Measurements from ENCODE around the gene CARS2.

Gene CARS2

DNA sequence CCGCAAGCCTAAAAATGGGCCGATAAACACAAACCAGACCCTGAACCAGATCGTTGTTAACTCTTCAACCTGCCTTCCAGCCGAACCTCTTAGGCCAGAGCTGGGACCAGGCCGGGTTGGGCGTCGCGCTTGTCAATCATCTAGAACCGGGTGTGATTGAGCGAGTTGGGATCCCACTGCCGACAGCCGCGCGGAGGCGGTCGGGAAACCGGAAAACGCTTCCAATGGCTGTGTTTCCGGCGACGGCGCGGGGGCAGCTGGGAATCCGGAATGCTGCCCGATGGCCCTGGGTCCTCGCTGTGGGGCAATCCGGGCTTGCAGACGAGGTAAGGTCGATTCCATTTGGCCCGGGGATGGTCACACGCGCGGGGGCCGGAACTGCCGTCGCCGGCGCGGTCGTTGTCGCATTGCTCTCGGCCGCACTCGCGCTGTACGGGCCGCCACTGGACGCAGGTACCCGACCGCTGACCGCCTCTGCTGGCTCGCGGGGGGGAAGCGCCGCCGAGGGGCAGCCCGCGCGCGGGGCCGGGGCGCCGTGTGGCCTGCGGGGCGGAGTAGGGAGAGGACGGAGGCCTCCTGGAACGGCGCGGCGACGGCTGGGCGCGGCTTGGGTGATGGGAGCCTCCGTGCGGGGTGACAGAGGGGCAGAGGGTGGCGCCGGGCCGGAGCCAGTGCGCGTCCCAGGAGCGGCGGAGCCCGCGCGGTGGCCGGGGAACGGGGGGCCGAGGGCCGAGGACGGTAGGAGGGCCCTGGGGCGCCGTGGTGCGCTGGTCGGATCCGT, 90.4 kb downstream of the CARS2 start, which contains the start of gene NAXD:
NAXD (plus strand) TSS at position 224 of the 781 bp plus-strand sequence; CDS start at position 281, 57 bp downstream.
- Histone ChIP-seq H2BK12ac (ENCODE audit: low read length in 2 of 2) (peak within 1 kb of the TSS; percentile 2 to 90), H3K9me3 (ENCODE audit: control insufficient read depth, low read length) (no peaks in the 10 kb centered on the region), H4K8ac (ENCODE audit: low read length) (peak within 1 kb of the TSS; percentile 99), H3K9ac (ENCODE audit: low read length) (peak within 1 kb of the TSS; percentile 94), H4K91ac (ENCODE audit: low read length) (peak within 1 kb of the TSS; percentile 98), H3K18ac (ENCODE audit: low read depth in 1 of 2, low read length in 2 of 2) (peak within 1 kb of the TSS; percentile 87 to 99), H3K4me2 (ENCODE audit: low read length, poor library complexity, severe bottlenecking) (peak within 1 kb of the TSS; percentile 97), H2BK15ac (ENCODE audit: low read depth, poor library complexity, severe bottlenecking) (peak within 1 kb of the TSS; percentile 80), H2BK5ac (ENCODE audit: low read depth, low read length, poor library complexity, severe bottlenecking) (peak within 1 kb of the TSS; percentile 93), H3K27me3 (ENCODE audit: control insufficient read depth in 1 of 2, insufficient read depth in 1 of 2, low read length in 2 of 2) (no peaks in the 10 kb centered on the region), H2AK5ac (ENCODE audit: low read length, severe bottlenecking) (peak within 1 kb of the TSS; percentile 69), H3K79me1 (replicated peaks; ENCODE audit: low read length, poor library complexity, severe bottlenecking) (peaks cover 1% of the 10 kb centered on the region), H3K4me1 (ENCODE audit: control insufficient read depth, insufficient read depth, low read depth, low read length) (peaks cover 17% of the 10 kb centered on the region), H3K23ac (ENCODE audit: low read length in 2 of 2) (peak within 1 kb of the TSS; percentile 74 to 93), H3K36me3 (ENCODE audit: control insufficient read depth in 1 of 2, insufficient read depth in 2 of 2, low read depth in 1 of 2, low read length in 2 of 2) (no peaks in the 10 kb centered on the region), H2AFZ (ENCODE audit: low read depth, low read length) (peak within 1 kb of the TSS; percentile 98), H3K27ac (ENCODE audit: low read length, poor library complexity, severe bottlenecking) (peak within 1 kb of the TSS; percentile 74), H3K4me3 (ENCODE audit: insufficient read depth in 1 of 2, low read depth in 1 of 2, low read length in 2 of 2) (peak within 1 kb of the TSS; percentile 91 to 99), H3K14ac (ENCODE audit: low read length in 2 of 2) (peak within 1 kb of the TSS; percentile 43 to 98), H2BK120ac (ENCODE audit: low read depth, low read length) (peak within 1 kb of the TSS; percentile 67), H3K4ac (ENCODE audit: low read depth in 1 of 2, low read length in 2 of 2) (peak within 1 kb of the TSS; percentile 90 to 98)
- 1% methylated on average over 84 of the region's 95 CpGs for WGBS
- peak; percentile 94 for DNase-seq

DNA sequence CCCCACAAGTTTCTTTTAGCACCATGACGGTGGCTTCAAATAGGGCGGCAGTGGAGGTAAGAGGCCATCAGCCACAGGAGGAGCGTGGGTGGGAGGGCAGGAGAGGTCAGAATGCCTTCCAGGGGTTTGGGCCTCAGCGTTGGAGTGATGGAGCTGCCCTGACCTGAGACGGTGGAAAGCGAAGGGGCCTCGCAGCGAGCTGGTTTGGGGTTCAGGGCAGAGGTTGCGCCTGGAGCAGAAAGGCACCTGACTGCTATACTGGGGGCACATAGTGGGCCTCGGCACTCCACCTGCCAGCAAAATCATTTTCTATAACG, 91.0 kb downstream of the CARS2 start:
- WGBS: 88% methylated on average over 11 of the region's 11 CpGs
- H4K91ac ChIP-seq (ENCODE audit: low read length): peak overlapping the region; percentile 90

DNA sequence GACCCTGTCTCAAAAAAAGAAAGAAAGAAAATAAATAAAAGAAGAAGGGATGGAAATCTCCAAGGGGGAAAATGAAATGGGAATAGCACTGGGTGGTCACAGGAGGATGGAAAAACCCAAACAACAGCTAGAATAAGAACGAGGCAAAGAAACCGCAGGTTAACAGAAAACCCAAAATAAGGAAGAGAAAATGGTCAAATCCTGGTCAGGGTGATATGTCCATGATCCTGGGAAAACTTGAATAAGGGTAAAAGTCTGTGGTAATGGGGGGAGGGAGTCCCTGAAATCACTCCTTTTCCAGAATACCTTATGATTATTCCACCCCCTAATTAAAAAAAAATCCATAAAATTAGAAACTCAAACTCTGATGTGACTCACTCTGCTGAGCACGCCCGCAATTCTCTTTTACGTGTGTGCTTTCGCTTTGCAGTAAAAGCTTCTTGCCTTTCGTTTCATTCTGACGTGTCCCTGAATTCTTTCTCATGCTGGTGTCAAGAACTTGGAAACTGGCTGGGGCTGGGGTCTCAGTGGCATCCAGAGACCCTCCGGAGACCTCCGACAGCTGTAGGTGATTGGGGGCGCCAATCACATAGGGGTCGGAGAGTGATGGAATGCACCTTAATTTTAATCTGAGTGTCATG, 94.8 kb downstream of the CARS2 start:
- DNase-seq: no peak
- Histone ChIP-seq H2BK120ac (ENCODE audit: low read depth, low read length) (no peak overlapping the region), H2AFZ (ENCODE audit: low read depth, low read length) (no peak overlapping the region), H3K27me3 (ENCODE audit: control insufficient read depth in 1 of 2, insufficient read depth in 1 of 2, low read length in 2 of 2) (no peaks in the 10 kb centered on the region), H3K4me2 (ENCODE audit: low read length, poor library complexity, severe bottlenecking) (no peak overlapping the region), H3K36me3 (ENCODE audit: control insufficient read depth in 1 of 2, insufficient read depth in 2 of 2, low read depth in 1 of 2, low read length in 2 of 2) (no peaks in the 10 kb centered on the region), H3K4me1 (ENCODE audit: control insufficient read depth, insufficient read depth, low read depth, low read length) (peaks cover 10% of the 10 kb centered on the region), H2BK5ac (ENCODE audit: low read depth, low read length, poor library complexity, severe bottlenecking) (no peak overlapping the region), H3K4me3 (ENCODE audit: insufficient read depth in 1 of 2, low read depth in 1 of 2, low read length in 2 of 2) (no peak overlapping the region), H3K14ac (ENCODE audit: low read length in 2 of 2) (no peak overlapping the region), H3K4ac (ENCODE audit: low read depth in 1 of 2, low read length in 2 of 2) (no peak overlapping the region), H3K79me1 (replicated peaks; ENCODE audit: low read length, poor library complexity, severe bottlenecking) (no peaks in the 10 kb centered on the region), H2BK12ac (ENCODE audit: low read length in 2 of 2) (no peak overlapping the region), H4K8ac (ENCODE audit: low read length) (no peak overlapping the region), H2AK5ac (ENCODE audit: low read length, severe bottlenecking) (no peak overlapping the region), H3K27ac (ENCODE audit: low read length, poor library complexity, severe bottlenecking) (no peak overlapping the region), H3K9ac (ENCODE audit: low read length) (no peak overlapping the region), H3K23ac (ENCODE audit: low read length in 2 of 2) (no peak overlapping the region), H4K91ac (ENCODE audit: low read length) (no peak overlapping the region), H3K18ac (ENCODE audit: low read depth in 1 of 2, low read length in 2 of 2) (no peak overlapping the region), H2BK15ac (ENCODE audit: low read depth, poor library complexity, severe bottlenecking) (no peak overlapping the region), H3K9me3 (ENCODE audit: control insufficient read depth, low read length) (no peaks in the 10 kb centered on the region)
- 80% methylated on average over 12 of the region's 12 CpGs for WGBS

More for the DNA sequence above, 91.0 kb downstream of the CARS2 start:
- peak overlapping the region; percentile 31 for H3K4me2 ChIP-seq (ENCODE audit: low read length, poor library complexity, severe bottlenecking)
- no peak for DNase-seq
- H3K4me3 ChIP-seq (ENCODE audit: insufficient read depth in 1 of 2, low read depth in 1 of 2, low read length in 2 of 2): peak overlapping the region in 1 of 2 experiments; percentile 91
- peaks cover under 1% of the 10 kb centered on the region for H3K79me1 ChIP-seq (replicated peaks; ENCODE audit: low read length, poor library complexity, severe bottlenecking)
- H3K14ac ChIP-seq (ENCODE audit: low read length in 2 of 2): no peak overlapping the region
- peak overlapping the region; percentile 69 for H2AK5ac ChIP-seq (ENCODE audit: low read length, severe bottlenecking)
- no peaks in the 10 kb centered on the region for H3K27me3 ChIP-seq (ENCODE audit: control insufficient read depth in 1 of 2, insufficient read depth in 1 of 2, low read length in 2 of 2)
- peak overlapping the region; percentile 57 for H3K27ac ChIP-seq (ENCODE audit: low read length, poor library complexity, severe bottlenecking)
- H3K36me3 ChIP-seq (ENCODE audit: control insufficient read depth in 1 of 2, insufficient read depth in 2 of 2, low read depth in 1 of 2, low read length in 2 of 2): no peaks in the 10 kb centered on the region
- peak overlapping the region; percentile 55 for H2AFZ ChIP-seq (ENCODE audit: low read depth, low read length)
- H3K4ac ChIP-seq (ENCODE audit: low read depth in 1 of 2, low read length in 2 of 2): peak overlapping the region; percentile 90 to 92
- no peak overlapping the region for H3K23ac ChIP-seq (ENCODE audit: low read length in 2 of 2)
- no peak overlapping the region for H2BK120ac ChIP-seq (ENCODE audit: low read depth, low read length)
- H2BK5ac ChIP-seq (ENCODE audit: low read depth, low read length, poor library complexity, severe bottlenecking): no peak overlapping the region
- H3K18ac ChIP-seq (ENCODE audit: low read depth in 1 of 2, low read length in 2 of 2): peak overlapping the region; percentile 73 to 90
- H3K9ac ChIP-seq (ENCODE audit: low read length): peak overlapping the region; percentile 94
- H4K8ac ChIP-seq (ENCODE audit: low read length): peak overlapping the region; percentile 99
- peaks cover 20% of the 10 kb centered on the region for H3K4me1 ChIP-seq (ENCODE audit: control insufficient read depth, insufficient read depth, low read depth, low read length)
- no peak overlapping the region for H2BK15ac ChIP-seq (ENCODE audit: low read depth, poor library complexity, severe bottlenecking)
- H3K9me3 ChIP-seq (ENCODE audit: control insufficient read depth, low read length): no peaks in the 10 kb centered on the region
- no peak overlapping the region for H2BK12ac ChIP-seq (ENCODE audit: low read length in 2 of 2)

DNA sequence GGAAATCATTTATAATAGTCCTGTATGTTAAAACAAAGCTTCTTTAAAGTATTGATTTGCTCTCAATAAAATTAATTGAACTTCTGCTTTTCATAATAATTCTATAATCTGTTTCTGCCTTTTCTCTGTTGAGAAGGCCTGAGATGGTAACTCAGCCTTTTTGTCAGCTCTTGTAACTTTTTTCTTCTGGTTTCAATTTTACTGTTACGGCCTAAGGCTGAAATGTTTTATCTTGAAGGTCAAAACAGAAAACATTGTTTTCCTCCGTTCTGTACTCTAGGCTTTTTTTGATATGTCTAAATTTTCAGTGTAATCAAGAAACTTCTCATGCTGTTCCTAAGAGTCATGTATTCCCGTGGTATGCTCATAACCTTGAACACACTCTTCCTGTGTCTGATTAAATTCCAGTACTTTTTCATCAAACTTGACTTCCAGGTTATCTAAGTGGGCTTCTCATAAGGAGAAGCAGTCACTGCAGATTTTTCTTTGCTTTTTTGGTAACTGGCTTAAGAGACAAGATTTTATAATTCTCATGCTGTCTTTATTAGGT, 98.2 kb downstream of the CARS2 start:
- H3K4me2 ChIP-seq (ENCODE audit: low read length, poor library complexity, severe bottlenecking): no peak overlapping the region
- H3K36me3 ChIP-seq (ENCODE audit: control insufficient read depth in 1 of 2, insufficient read depth in 2 of 2, low read depth in 1 of 2, low read length in 2 of 2): no peaks in the 10 kb centered on the region
- H3K9ac ChIP-seq (ENCODE audit: low read length): no peak overlapping the region
- H3K4ac ChIP-seq (ENCODE audit: low read depth in 1 of 2, low read length in 2 of 2): no peak overlapping the region
- 76% methylated on average over 3 of the region's 3 CpGs for WGBS
- no peak overlapping the region for H2BK5ac ChIP-seq (ENCODE audit: low read depth, low read length, poor library complexity, severe bottlenecking)
- H3K23ac ChIP-seq (ENCODE audit: low read length in 2 of 2): no peak overlapping the region
- H2BK15ac ChIP-seq (ENCODE audit: low read depth, poor library complexity, severe bottlenecking): no peak overlapping the region
- peaks cover 4% of the 10 kb centered on the region for H3K4me1 ChIP-seq (ENCODE audit: control insufficient read depth, insufficient read depth, low read depth, low read length)
- no peak overlapping the region for H4K8ac ChIP-seq (ENCODE audit: low read length)
- H3K79me1 ChIP-seq (replicated peaks; ENCODE audit: low read length, poor library complexity, severe bottlenecking): no peaks in the 10 kb centered on the region
- no peaks in the 10 kb centered on the region for H3K27me3 ChIP-seq (ENCODE audit: control insufficient read depth in 1 of 2, insufficient read depth in 1 of 2, low read length in 2 of 2)
- no peak overlapping the region for H2BK120ac ChIP-seq (ENCODE audit: low read depth, low read length)
- no peak overlapping the region for H3K27ac ChIP-seq (ENCODE audit: low read length, poor library complexity, severe bottlenecking)
- H4K91ac ChIP-seq (ENCODE audit: low read length): no peak overlapping the region
- H3K4me3 ChIP-seq (ENCODE audit: insufficient read depth in 1 of 2, low read depth in 1 of 2, low read length in 2 of 2): no peak overlapping the region
- no peak overlapping the region for H3K14ac ChIP-seq (ENCODE audit: low read length in 2 of 2)
- H2AFZ ChIP-seq (ENCODE audit: low read depth, low read length): no peak overlapping the region
- no peaks in the 10 kb centered on the region for H3K9me3 ChIP-seq (ENCODE audit: control insufficient read depth, low read length)
- H2AK5ac ChIP-seq (ENCODE audit: low read length, severe bottlenecking): no peak overlapping the region
- H2BK12ac ChIP-seq (ENCODE audit: low read length in 2 of 2): no peak overlapping the region
- DNase-seq: no peak
- no peak overlapping the region for H3K18ac ChIP-seq (ENCODE audit: low read depth in 1 of 2, low read length in 2 of 2)
